HepG2 (cell line): ENCODE measurements around the gene UBE2O. TPM values are rescaled to one million over a fixed set of nuclear protein-coding genes. Genes with fewer than 3 reads are reported as not detected.

Experiments used
- ATAC-seq: fragments of 200-7000 bp; cut with Tn5 transposase; 3 replicates; pipeline ENCODE4 v1.9.1; 2020; ENCODE audit warnings: mild to moderate bottlenecking, moderate library complexity
- BruUV-seq: library from RNA; stranded (reverse); fragments of 400-500 nt; replicated peaks from 2 replicates; lab custom pipeline; 2021; lab: Mats Ljungman, UMichigan
- CTCF ChIA-PET: fragments of 300-600 bp; formaldehyde crosslinking; extraction: SDS; loops from one replicate; lab custom pipeline; 2021; ENCODE audit warnings: low total read pairs, inconsistent platforms, low intra/inter-chr PET ratio; lab: Yijun Ruan, JAX
- POLR2A ChIA-PET: fragments of 350-600 bp; sonication (Branson Sonifier 250); formaldehyde crosslinking; loops from one replicate; lab custom pipeline; 2020; ENCODE audit warnings: antibody characterized with exemption, inconsistent platforms; lab: Yijun Ruan, JAX
- DNase-seq: peaks from one replicate; pipeline ENCODE4 v3.0.0-alpha.2; 2015; ENCODE audit warnings: low spot score
- FAIRE-seq: peaks from 3 replicates; lab custom pipeline; 2011; peaks lifted over from hg19 to GRCh38; lab: Jason Lieb, UNC
- H2AFZ ChIP-seq: one replicate; pipeline ENCODE4 v1.6.1; 2011; ENCODE audit warnings: low read length, inconsistent platforms
- H3K27ac ChIP-seq: fragments of 300-600 bp; 3 replicates; pipeline ENCODE4 v1.8.0; 2011; ENCODE audit warnings: mixed run types, mild to moderate bottlenecking, mixed read lengths, low read length, inconsistent platforms; ENCODE audit not compliant: insufficient read depth; ENCODE audit errors: extremely low read length
- H3K27me3 ChIP-seq, 2 experiments: fragments of 200-600 bp in 1 of 2; 2 replicates in 1 of 2; 3 replicates in 1 of 2; pipeline versions ENCODE4 v1.6.0 to v1.8.0; 2011; ENCODE audit warnings: low read length in 2 of 2, mild to moderate bottlenecking in 2 of 2, moderate library complexity in 2 of 2, inconsistent platforms in 1 of 2; ENCODE audit not compliant: insufficient read depth in 2 of 2, control insufficient read depth in 1 of 2
- H3K36me3 ChIP-seq, 2 experiments: fragments of 200-600 bp in 1 of 2; replicated peaks in 1 of 2; 2 replicates in 1 of 2; 3 replicates in 1 of 2; pipeline versions ENCODE4 v1.5.1 to v1.8.0; 2011; ENCODE audit warnings: low read length in 2 of 2, inconsistent platforms in 1 of 2; ENCODE audit not compliant: insufficient read depth in 2 of 2, control insufficient read depth in 1 of 2
- H3K4me1 ChIP-seq: 2 replicates; pipeline ENCODE4 v1.5.1; 2012; ENCODE audit warnings: low read length, inconsistent platforms; ENCODE audit not compliant: insufficient read depth
- H3K4me2 ChIP-seq: 2 replicates; pipeline ENCODE4 v1.6.0; 2011; ENCODE audit warnings: low read depth, low read length, inconsistent platforms
- H3K4me3 ChIP-seq, 3 experiments: fragments of 200-600 bp in 1 of 3; sonication (generic), shearing (Covaris generic) in 1 of 3; replicated peaks in 1 of 3; 2 replicates each; pipeline ENCODE4 v1.5.1; 2011 to 2016; ENCODE audit warnings: low read length in 3 of 3, inconsistent platforms in 2 of 3, low read depth in 2 of 3, mild to moderate bottlenecking in 2 of 3, control low read depth in 1 of 3, mixed read lengths in 1 of 3; ENCODE audit not compliant: insufficient read depth in 1 of 3
- H3K79me2 ChIP-seq: one replicate; pipeline ENCODE4 v1.6.1; 2011; ENCODE audit warnings: low read length, inconsistent platforms; ENCODE audit not compliant: insufficient read depth
- H3K9ac ChIP-seq: 2 replicates; pipeline ENCODE4 v1.6.0; 2011; ENCODE audit warnings: mild to moderate bottlenecking, low read depth, low read length, inconsistent platforms; ENCODE audit not compliant: insufficient read depth
- H3K9me3 ChIP-seq: 2 replicates; pipeline ENCODE4 v1.5.1; 2012; ENCODE audit warnings: mild to moderate bottlenecking, low read length
- H4K20me1 ChIP-seq: 2 replicates; pipeline ENCODE4 v1.6.0; 2011; ENCODE audit warnings: inconsistent platforms, mild to moderate bottlenecking, low read length, moderate library complexity; ENCODE audit not compliant: insufficient read depth
- POLR2AphosphoS2 ChIP-seq: IDR thresholded peaks from 2 replicates; pipeline ENCODE4 v1.6.1; 2011; ENCODE audit warnings: low read depth, low read length, improper control_type of control experiment
- TCF7 ChIP-seq: sonication (generic); IDR thresholded peaks from 2 replicates; pipeline ENCODE4 v1.6.1; 2016; ENCODE audit warnings: antibody characterized with exemption, low read depth
- ZNF367 ChIP-seq: sonication (generic); formaldehyde crosslinking; IDR thresholded peaks from 2 replicates; pipeline ENCODE4 v1.4.0; 2020; ENCODE audit warnings: missing genetic modification reagents, borderline replicate concordance
- ZNF713 ChIP-seq: sonication (generic); formaldehyde crosslinking; IDR thresholded peaks from 2 replicates; pipeline ENCODE4 v1.4.0; 2020; ENCODE audit warnings: mild to moderate bottlenecking, missing genetic modification reagents
- WGBS: methylation state at CpG from one replicate; pipeline ENCODE4 v1.1.6; 2017; ENCODE audit warnings: low lambda C conversion rate; 5-methylcytosine and 5-hydroxymethylcytosine counted together
- in situ Hi-C: cut with HindIII; loops from 2 replicates; pipeline ENCODE4 v1.10.0; 2017; ENCODE audit warnings: low pct_unique_long_range_greater_than_20kb; ENCODE audit not compliant: extremely low pct_ligation_motif_present
- intact Hi-C: fragments of 100-400 bp; cut with micrococcal nuclease; formaldehyde crosslinking; loops from one replicate; pipeline ENCODE4 v1.10.0; 2022; ENCODE audit not compliant: unreplicated experiment
- polyA plus RNA-seq, 8 experiments: library from polyadenylated mRNA; depleted of rRNA in 3 of 8; stranded (reverse) in 7 of 8; unstranded in 1 of 8; fragments of >200 nt; fragmentation: Illumina TruSeq in 4 of 8; extraction: Trizol in 4 of 8; gene quantifications; 2 replicates each; pipeline versions ENCODE4 v1.2.1 to v1.2.3, GENCODE V29; 2011 to 2016; ENCODE audit warnings: low read depth in 4 of 8, missing spikeins in 1 of 8, mixed read lengths in 1 of 8; ENCODE audit not compliant: insufficient read depth in 1 of 8
- total RNA-seq, 5 experiments: library from RNA; depleted of rRNA; stranded (reverse); fragments of >200 nt; fragmentation: Illumina TruSeq; extraction: Trizol; gene quantifications; 2 replicates each; pipeline ENCODE4 v1.2.3, GENCODE V29; 2016; ENCODE audit warnings: low read depth in 1 of 5
- TF ChIP-seq, protein P1 (sequence below): sonication (generic); formaldehyde crosslinking; IDR thresholded peaks from 2 replicates; pipeline ENCODE4 v1.9.0; 2022; ENCODE audit warnings: low read depth, missing genetic modification reagents
- TF ChIP-seq, protein P2 (sequence below): sonication (generic); formaldehyde crosslinking; IDR thresholded peaks from 2 replicates; pipeline ENCODE4 v1.4.0; 2020; ENCODE audit warnings: missing genetic modification reagents, borderline replicate concordance
- TF ChIP-seq, protein P3 (sequence below): sonication (generic); formaldehyde crosslinking; IDR thresholded peaks from 2 replicates; pipeline ENCODE4 v1.5.1; 2020; ENCODE audit warnings: mild to moderate bottlenecking, missing genetic modification reagents

UBE2O gene
- total and polyA plus RNA-seq, 2 of the 13 experiments (the other 11 are each of a cell fraction or from before 2014, with no cell fraction given) = 21.5 to 23.5 TPM

DNA sequence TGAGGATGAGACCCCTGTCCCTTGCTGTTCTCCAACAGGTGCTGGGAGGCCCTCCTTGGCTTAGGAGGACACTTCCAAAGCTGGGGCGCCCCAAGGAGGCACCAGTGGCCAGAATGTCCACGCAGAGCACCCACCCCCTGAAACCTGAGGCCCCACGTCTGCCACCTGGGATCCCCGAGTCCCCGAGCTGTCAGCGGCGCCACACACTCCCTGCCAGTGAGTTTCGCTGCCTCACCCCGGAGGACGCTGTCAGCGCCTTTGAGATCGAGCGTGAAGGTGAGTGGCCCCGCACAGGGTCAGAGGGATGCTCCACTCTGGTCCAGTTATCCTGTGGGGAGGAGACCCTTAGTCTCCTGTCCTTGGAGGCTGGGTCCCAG, 15.7 kb upstream of the UBE2O start:
- ChIA-PET CTCF (interaction anchor here (4.0 kb wide), 1 partner anchor 37 kb away, joined by 86 read pairs; no protein-coding TSS in a partner anchor), POLR2A (interaction anchor here (2.7 kb wide), 1 partner anchor 31 kb away, joined by 31 read pairs; the partner anchor contains the start of gene RHBDF2)
- no peak overlapping the region for H3K4me3 ChIP-seq
- H3K9ac ChIP-seq = no peak overlapping the region
- H3K4me2 ChIP-seq = no peak overlapping the region
- H4K20me1 ChIP-seq = no peaks in the 10 kb centered on the region
- no peak for FAIRE-seq
- intact Hi-C loops (no loop called here), in situ Hi-C loops (loop anchor here (5.0 kb wide), 1 partner anchor 39 kb away; no protein-coding TSS in a partner anchor)
- H3K9me3 ChIP-seq = no peaks in the 10 kb centered on the region
- ATAC-seq = no peak
- no TSS peak for BruUV-seq
- H3K4me1 ChIP-seq = peaks cover 36% of the 10 kb centered on the region
- peaks cover 0 to 6% of the 10 kb centered on the region in 2 experiments; a peak in 1 of 5 replicates for H3K36me3 ChIP-seq
- no peaks in the 10 kb centered on the region for H3K79me2 ChIP-seq
- no peak for DNase-seq
- WGBS = 78% methylated on average over 5 of the region's 14 CpGs
- no peak overlapping the region for H3K27ac ChIP-seq
- no peak for TF ChIP-seq ZNF367
- no peak for TF ChIP-seq ZNF713
- TF ChIP-seq, protein P1, sequence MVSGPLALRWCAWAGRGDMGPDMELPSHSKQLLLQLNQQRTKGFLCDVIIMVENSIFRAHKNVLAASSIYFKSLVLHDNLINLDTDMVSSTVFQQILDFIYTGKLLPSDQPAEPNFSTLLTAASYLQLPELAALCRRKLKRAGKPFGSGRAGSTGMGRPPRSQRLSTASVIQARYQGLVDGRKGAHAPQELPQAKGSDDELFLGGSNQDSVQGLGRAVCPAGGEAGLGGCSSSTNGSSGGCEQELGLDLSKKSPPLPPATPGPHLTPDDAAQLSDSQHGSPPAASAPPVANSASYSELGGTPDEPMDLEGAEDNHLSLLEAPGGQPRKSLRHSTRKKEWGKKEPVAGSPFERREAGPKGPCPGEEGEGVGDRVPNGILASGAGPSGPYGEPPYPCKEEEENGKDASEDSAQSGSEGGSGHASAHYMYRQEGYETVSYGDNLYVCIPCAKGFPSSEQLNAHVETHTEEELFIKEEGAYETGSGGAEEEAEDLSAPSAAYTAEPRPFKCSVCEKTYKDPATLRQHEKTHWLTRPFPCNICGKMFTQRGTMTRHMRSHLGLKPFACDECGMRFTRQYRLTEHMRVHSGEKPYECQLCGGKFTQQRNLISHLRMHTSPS (CRISPR knock-in tag) = no peak
- no peak overlapping the region for H2AFZ ChIP-seq
- H3K27me3 ChIP-seq = peaks cover 0 to 9% of the 10 kb centered on the region in 2 experiments; a peak in 2 of 5 replicates

DNA sequence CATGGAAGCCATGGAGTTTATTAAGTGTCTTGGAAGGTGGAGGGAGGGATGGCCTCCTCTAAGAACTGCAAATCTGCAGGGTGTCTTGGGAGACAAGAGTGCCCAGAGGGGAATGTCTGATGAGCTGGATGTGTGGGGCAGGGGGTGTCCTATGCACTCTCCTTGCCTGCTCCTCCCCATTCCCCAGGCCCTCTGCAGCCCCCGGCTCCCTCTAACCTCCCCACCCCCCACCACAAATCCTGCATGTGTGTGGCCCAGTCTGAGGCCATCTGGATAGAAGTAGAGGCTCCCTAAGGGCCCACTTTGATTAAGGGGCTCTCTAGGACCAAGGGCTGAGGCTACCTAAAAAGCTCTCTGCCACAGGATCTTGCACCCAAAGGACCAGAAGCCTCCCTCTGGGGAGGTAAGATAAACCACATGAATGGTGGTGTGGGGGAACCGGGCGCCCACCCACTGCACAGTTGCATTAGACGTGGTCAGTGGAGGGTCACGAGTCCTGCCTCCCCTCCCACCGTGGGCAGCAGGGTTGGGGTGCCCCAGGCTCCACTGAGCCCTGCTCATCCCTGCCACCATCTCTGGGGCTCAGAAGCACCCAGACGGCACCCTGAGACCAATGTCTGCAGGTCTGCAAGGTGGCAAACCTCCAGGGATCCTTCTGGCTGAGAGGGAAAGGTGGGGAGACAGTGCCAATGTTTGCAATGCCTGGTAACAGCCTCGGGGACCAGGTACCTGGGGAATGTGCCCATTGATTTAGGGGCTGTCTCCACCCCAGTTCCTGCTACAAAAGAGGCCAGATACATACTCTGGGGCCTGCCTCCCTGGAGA, 15.1 kb upstream of the UBE2O start:
- DNase-seq (no peak), ATAC-seq (no peak), FAIRE-seq (no peak)
- ChIA-PET POLR2A (interaction anchor here (0.8 to 2.7 kb wide), 2 partner anchors 32 to 39 kb away, joined by 3 to 31 read pairs; partner anchors contain the start of gene RHBDF2), CTCF (interaction anchor here (4.0 kb wide), 1 partner anchor 38 kb away, joined by 86 read pairs; no protein-coding TSS in a partner anchor)
- no peak overlapping the region for H3K4me2 ChIP-seq
- H3K27ac ChIP-seq = no peak overlapping the region
- H3K36me3 ChIP-seq = peaks cover 0 to 3% of the 10 kb centered on the region in 2 experiments; a peak in 1 of 5 replicates
- BruUV-seq = no TSS peak
- peaks cover 0 to 14% of the 10 kb centered on the region in 2 experiments; a peak in 2 of 5 replicates for H3K27me3 ChIP-seq
- no peaks in the 10 kb centered on the region for H4K20me1 ChIP-seq
- no peak overlapping the region for H2AFZ ChIP-seq
- H3K4me3 ChIP-seq = no peak overlapping the region
- in situ Hi-C loops (loop anchor here (5.0 kb wide), 1 partner anchor 39 kb away; no protein-coding TSS in a partner anchor), intact Hi-C loops (no loop called here)
- no peaks in the 10 kb centered on the region for H3K9me3 ChIP-seq
- no peaks in the 10 kb centered on the region for H3K79me2 ChIP-seq
- H3K4me1 ChIP-seq = peaks cover 42% of the 10 kb centered on the region
- 42% methylated on average over 5 of the region's 8 CpGs for WGBS
- H3K9ac ChIP-seq = no peak overlapping the region
- TF ChIP-seq TCF7 (no peak), POLR2AphosphoS2 (no peak)
- TF ChIP-seq, protein P2, sequence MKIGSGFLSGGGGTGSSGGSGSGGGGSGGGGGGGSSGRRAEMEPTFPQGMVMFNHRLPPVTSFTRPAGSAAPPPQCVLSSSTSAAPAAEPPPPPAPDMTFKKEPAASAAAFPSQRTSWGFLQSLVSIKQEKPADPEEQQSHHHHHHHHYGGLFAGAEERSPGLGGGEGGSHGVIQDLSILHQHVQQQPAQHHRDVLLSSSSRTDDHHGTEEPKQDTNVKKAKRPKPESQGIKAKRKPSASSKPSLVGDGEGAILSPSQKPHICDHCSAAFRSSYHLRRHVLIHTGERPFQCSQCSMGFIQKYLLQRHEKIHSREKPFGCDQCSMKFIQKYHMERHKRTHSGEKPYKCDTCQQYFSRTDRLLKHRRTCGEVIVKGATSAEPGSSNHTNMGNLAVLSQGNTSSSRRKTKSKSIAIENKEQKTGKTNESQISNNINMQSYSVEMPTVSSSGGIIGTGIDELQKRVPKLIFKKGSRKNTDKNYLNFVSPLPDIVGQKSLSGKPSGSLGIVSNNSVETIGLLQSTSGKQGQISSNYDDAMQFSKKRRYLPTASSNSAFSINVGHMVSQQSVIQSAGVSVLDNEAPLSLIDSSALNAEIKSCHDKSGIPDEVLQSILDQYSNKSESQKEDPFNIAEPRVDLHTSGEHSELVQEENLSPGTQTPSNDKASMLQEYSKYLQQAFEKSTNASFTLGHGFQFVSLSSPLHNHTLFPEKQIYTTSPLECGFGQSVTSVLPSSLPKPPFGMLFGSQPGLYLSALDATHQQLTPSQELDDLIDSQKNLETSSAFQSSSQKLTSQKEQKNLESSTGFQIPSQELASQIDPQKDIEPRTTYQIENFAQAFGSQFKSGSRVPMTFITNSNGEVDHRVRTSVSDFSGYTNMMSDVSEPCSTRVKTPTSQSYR = no peak
- TF ChIP-seq, protein P3, sequence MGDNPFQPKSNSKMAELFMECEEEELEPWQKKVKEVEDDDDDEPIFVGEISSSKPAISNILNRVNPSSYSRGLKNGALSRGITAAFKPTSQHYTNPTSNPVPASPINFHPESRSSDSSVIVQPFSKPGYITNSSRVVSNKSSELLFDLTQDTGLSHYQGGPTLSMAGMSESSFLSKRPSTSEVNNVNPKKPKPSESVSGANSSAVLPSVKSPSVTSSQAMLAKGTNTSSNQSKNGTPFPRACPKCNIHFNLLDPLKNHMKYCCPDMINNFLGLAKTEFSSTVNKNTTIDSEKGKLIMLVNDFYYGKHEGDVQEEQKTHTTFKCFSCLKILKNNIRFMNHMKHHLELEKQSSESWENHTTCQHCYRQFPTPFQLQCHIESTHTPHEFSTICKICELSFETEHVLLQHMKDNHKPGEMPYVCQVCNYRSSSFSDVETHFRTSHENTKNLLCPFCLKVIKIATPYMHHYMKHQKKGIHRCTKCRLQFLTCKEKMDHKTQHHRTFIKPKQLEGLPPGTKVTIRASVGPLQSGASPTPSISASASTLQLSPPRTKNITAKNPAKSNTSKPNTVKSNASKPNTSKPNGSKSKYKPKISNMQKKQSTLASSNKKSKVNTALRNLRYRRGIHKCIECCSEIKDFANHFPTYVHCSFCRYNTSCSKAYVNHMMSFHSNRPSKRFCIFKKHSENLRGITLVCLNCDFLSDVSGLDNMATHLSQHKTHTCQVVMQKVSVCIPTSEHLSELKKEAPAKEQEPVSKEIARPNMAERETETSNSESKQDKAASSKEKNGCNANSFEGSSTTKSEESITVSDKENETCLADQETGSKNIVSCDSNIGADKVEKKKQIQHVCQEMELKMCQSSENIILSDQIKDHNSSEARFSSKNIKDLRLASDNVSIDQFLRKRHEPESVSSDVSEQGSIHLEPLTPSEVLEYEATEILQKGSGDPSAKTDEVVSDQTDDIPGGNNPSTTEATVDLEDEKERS = no peak
